ENCODE results near the gene NPAS2. TPM values are rescaled to one million over a fixed set of nuclear protein-coding genes. Genes with fewer than 3 reads are reported as not detected.

NPAS2 gene
- polyA plus RNA-seq, 2 donors: 62.7 to 70.0 TPM

DNA sequence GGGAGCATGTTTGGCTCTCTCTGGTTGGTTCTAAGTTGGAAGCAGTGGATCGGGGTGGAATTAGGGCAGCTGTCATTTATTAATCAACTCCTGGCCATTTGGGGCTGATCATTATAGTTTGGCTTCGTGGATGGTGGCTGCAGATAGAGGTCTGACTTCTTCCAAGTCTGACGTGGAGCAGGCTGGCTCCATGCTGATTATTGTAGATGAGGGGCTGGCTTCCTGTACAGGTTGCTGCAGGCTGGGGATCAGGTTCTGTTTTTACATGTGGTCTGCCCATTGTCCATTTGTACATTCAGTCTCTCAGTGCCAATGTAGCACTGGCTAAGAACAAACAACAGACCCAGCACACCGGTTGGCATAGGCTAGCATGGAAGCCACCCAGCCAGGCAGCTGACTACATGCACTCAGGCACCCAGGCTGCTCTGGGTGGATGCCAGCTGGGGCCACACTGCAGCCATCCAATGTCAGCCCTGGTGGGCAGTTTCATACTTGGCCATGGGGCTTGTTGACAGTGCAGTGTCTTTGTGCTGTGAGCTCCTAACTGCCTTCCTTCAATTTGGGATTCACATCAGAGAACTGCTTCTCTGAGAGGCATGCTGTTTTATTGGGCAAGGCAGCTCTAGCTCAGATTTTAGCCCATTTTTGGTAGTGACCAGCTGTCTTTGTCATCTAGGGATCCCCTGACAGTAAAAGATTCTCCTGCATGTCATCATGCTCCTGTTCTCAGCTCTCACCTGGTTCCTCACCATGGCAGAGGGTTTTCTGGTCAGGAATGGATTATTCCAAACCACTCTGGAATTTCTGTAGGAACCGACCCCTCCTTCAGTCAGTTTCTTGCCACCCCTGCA, 25.4 kb downstream of the NPAS2 start:
- no peaks in the 10 kb centered on the region for H3K4me1 ChIP-seq (ENCODE audit: control insufficient read depth in 2 of 2, insufficient read depth in 2 of 2, low read length in 1 of 2)
- H3K36me3 ChIP-seq (ENCODE audit: control insufficient read depth in 2 of 2, insufficient read depth in 2 of 2, low read length in 1 of 2): peaks cover 0 to 4% of the 10 kb centered on the region in 2 donors
- H3K9me3 ChIP-seq (ENCODE audit: control insufficient read depth in 2 of 2, insufficient read depth in 1 of 2, low read depth in 1 of 2, low read length in 1 of 2): no peaks in the 10 kb centered on the region
- no peaks in the 10 kb centered on the region for H3K27me3 ChIP-seq (ENCODE audit: control insufficient read depth in 1 of 2, insufficient read depth in 2 of 2, low read length in 2 of 2)
- H3K4me3 ChIP-seq (ENCODE audit: low read depth in 1 of 2, low read length in 2 of 2): no peak overlapping the region
- no peak overlapping the region for H3K27ac ChIP-seq (ENCODE audit: low read depth in 2 of 2, low read length in 1 of 2)
- 82 to 87% methylated on average over 5 of the region's 5 CpGs for WGBS, 2 donors

DNA sequence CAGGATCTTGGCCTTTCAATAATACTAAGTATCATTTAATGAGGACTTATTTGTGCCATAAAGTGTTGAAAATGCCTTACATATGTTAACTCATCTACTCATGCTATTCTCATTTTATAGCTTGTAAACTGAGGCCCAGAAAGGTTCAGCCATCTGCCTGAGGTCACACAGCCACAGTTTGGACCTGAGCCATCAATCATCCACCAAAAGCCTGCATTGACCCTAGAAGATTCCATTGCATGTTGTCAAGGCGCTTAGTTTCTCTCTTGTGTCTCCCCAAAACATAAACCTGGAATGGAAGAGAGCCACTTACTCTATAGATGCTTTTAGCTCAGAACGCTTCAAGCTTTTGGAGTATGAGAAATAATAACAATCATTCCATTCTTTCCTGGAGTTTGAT, 26.8 kb downstream of the NPAS2 start:
- peaks cover 0 to 2% of the 10 kb centered on the region in 2 donors for H3K36me3 ChIP-seq (ENCODE audit: control insufficient read depth in 2 of 2, insufficient read depth in 2 of 2, low read length in 1 of 2)
- no peaks in the 10 kb centered on the region for H3K27me3 ChIP-seq (ENCODE audit: control insufficient read depth in 1 of 2, insufficient read depth in 2 of 2, low read length in 2 of 2)
- H3K4me1 ChIP-seq (ENCODE audit: control insufficient read depth in 2 of 2, insufficient read depth in 2 of 2, low read length in 1 of 2): no peaks in the 10 kb centered on the region
- H3K27ac ChIP-seq (ENCODE audit: low read depth in 2 of 2, low read length in 1 of 2): no peak overlapping the region
- 88 to 96% methylated on average over 2 of the region's 2 CpGs for WGBS, 2 donors
- no peak overlapping the region for H3K4me3 ChIP-seq (ENCODE audit: low read depth in 1 of 2, low read length in 2 of 2)
- no peaks in the 10 kb centered on the region for H3K9me3 ChIP-seq (ENCODE audit: control insufficient read depth in 2 of 2, insufficient read depth in 1 of 2, low read depth in 1 of 2, low read length in 1 of 2)

DNA sequence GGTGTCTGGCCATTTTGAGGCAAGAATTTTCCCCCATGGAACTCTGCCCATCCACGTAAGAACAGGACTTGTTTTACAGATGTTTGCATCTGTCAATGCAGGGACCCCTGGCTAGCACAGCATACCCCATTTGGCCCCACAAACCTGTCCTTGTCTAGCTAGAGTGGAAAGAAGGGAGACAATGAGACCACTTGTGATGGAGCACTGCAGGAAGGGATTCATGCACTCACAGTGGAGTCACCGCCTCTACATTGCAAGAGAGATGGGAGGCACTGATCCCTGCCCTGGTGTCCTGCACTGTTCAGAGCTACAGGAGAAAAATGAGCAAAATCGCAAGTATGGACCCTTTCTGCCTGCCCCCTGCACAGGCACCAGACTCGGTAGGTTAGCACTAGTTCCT, 32.5 kb downstream of the NPAS2 start:
- H3K27me3 ChIP-seq (ENCODE audit: control insufficient read depth in 1 of 2, insufficient read depth in 2 of 2, low read length in 2 of 2): no peaks in the 10 kb centered on the region

GRCh38 chr2:100852999-100853908, 33.3 kb downstream of the NPAS2 start:
- peak overlapping the region in 1 of 2 donors; percentile 3 for H3K27ac ChIP-seq (ENCODE audit: low read depth in 2 of 2, low read length in 1 of 2)
- peaks cover 0 to 4% of the 10 kb centered on the region in 2 donors for H3K4me1 ChIP-seq (ENCODE audit: control insufficient read depth in 2 of 2, insufficient read depth in 2 of 2, low read length in 1 of 2)
- WGBS, 2 donors: 83% methylated on average over 14 of the region's 14 CpGs
- no peaks in the 10 kb centered on the region for H3K27me3 ChIP-seq (ENCODE audit: control insufficient read depth in 1 of 2, insufficient read depth in 2 of 2, low read length in 2 of 2)
- no peaks in the 10 kb centered on the region for H3K9me3 ChIP-seq (ENCODE audit: control insufficient read depth in 2 of 2, insufficient read depth in 1 of 2, low read depth in 1 of 2, low read length in 1 of 2)
- no peaks in the 10 kb centered on the region for H3K36me3 ChIP-seq (ENCODE audit: control insufficient read depth in 2 of 2, insufficient read depth in 2 of 2, low read length in 1 of 2)
- no peak overlapping the region for H3K4me3 ChIP-seq (ENCODE audit: low read depth in 1 of 2, low read length in 2 of 2)

More for the DNA sequence above, 32.5 kb downstream of the NPAS2 start:
- H3K4me3 ChIP-seq (ENCODE audit: low read depth in 1 of 2, low read length in 2 of 2): no peak overlapping the region
- no peak overlapping the region for H3K27ac ChIP-seq (ENCODE audit: low read depth in 2 of 2, low read length in 1 of 2)
- H3K9me3 ChIP-seq (ENCODE audit: control insufficient read depth in 2 of 2, insufficient read depth in 1 of 2, low read depth in 1 of 2, low read length in 1 of 2): no peaks in the 10 kb centered on the region
- 90 to 95% methylated on average over 4 of the region's 4 CpGs for WGBS, 2 donors
- H3K36me3 ChIP-seq (ENCODE audit: control insufficient read depth in 2 of 2, insufficient read depth in 2 of 2, low read length in 1 of 2): no peaks in the 10 kb centered on the region
- peaks cover 0 to 3% of the 10 kb centered on the region in 2 donors for H3K4me1 ChIP-seq (ENCODE audit: control insufficient read depth in 2 of 2, insufficient read depth in 2 of 2, low read length in 1 of 2)

DNA sequence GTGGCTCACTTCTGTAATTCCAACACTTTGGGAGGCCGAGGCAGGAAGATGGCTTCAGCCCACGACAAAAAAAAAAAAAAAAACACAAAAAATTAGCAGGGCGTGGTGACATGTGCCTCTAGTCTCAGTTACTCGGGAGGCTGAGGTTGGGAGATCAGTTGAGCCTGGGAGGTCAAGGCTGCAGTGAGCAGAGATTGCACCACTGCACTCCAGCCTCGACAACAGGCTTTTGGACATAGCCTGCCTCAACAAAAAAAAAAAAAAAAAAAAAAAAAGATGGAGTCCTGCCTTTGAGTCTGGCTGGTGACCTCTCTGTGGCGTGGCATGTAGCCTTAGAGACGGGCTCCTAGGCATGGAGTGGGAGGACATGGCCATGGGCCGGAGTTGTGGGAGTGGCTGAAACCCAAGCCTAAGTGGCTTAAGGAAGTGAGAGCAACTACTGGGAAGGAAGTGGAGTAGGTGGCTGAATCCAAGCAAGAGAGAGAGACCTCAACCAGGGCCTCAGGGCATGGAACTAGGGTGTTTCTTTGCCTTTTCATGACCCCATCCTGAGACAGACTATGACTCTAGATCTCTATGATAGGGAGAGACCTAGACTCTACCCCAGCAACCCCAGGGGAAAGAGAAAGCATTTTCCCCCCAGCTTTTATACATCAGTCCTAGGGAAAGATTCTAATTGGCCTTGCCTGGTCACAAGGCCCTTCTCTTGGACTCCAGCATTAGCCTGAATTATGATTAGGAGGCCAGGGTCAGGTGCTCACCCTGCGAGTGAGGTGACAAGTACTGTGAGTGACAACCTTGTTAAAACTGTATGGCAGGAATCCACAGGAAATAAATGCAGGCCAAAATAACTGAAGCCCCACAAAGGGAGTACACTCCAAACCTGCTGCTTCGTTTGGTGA, 34.2 kb downstream of the NPAS2 start:
- Histone ChIP-seq H3K4me3 (ENCODE audit: low read depth in 1 of 2, low read length in 2 of 2) (no peak overlapping the region), H3K27ac (ENCODE audit: low read depth in 2 of 2, low read length in 1 of 2) (peak overlapping the region in 1 of 2 donors; percentile 49), H3K9me3 (ENCODE audit: control insufficient read depth in 2 of 2, insufficient read depth in 1 of 2, low read depth in 1 of 2, low read length in 1 of 2) (no peaks in the 10 kb centered on the region), H3K4me1 (ENCODE audit: control insufficient read depth in 2 of 2, insufficient read depth in 2 of 2, low read length in 1 of 2) (peaks cover 0 to 4% of the 10 kb centered on the region in 2 donors), H3K36me3 (ENCODE audit: control insufficient read depth in 2 of 2, insufficient read depth in 2 of 2, low read length in 1 of 2) (no peaks in the 10 kb centered on the region), H3K27me3 (ENCODE audit: control insufficient read depth in 1 of 2, insufficient read depth in 2 of 2, low read length in 2 of 2) (no peaks in the 10 kb centered on the region)
- WGBS, 2 donors: 87 to 89% methylated on average over 10 of the region's 10 CpGs

DNA sequence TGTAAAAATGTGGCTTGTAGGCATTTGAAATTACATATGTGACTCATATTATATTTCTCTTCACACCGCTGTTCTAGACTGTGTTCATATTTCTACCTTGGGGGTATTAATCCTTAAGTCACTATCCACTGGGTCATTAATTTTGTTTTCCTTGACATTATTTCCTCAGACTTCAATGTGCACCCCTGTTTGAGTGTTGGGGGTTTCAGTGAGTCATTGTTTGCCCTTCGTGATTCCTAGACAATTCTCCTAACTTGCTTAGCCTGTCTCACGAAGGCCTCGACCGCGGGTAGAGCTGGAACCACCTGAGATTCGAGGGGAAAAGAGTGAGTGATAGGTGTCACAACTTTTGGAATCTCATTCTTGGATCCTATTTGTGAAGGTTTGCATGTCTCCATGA, 35.1 kb downstream of the NPAS2 start:
- H3K27me3 ChIP-seq (ENCODE audit: control insufficient read depth in 1 of 2, insufficient read depth in 2 of 2, low read length in 2 of 2): no peaks in the 10 kb centered on the region
- 87 to 89% methylated on average over 7 of the region's 7 CpGs for WGBS, 2 donors

GRCh38 chr2:100855606-100856005, 35.7 kb downstream of the NPAS2 start:
- no peaks in the 10 kb centered on the region for H3K9me3 ChIP-seq (ENCODE audit: control insufficient read depth in 2 of 2, insufficient read depth in 1 of 2, low read depth in 1 of 2, low read length in 1 of 2)
- no peaks in the 10 kb centered on the region for H3K36me3 ChIP-seq (ENCODE audit: control insufficient read depth in 2 of 2, insufficient read depth in 2 of 2, low read length in 1 of 2)
- no peak overlapping the region for H3K4me3 ChIP-seq (ENCODE audit: low read depth in 1 of 2, low read length in 2 of 2)
- WGBS, 2 donors: 86 to 95% methylated on average over 3 of the region's 3 CpGs
- H3K27ac ChIP-seq (ENCODE audit: low read depth in 2 of 2, low read length in 1 of 2): no peak overlapping the region
- no peaks in the 10 kb centered on the region for H3K27me3 ChIP-seq (ENCODE audit: control insufficient read depth in 1 of 2, insufficient read depth in 2 of 2, low read length in 2 of 2)
- peaks cover 0 to 4% of the 10 kb centered on the region in 2 donors for H3K4me1 ChIP-seq (ENCODE audit: control insufficient read depth in 2 of 2, insufficient read depth in 2 of 2, low read length in 1 of 2)

More for the DNA sequence above, 35.1 kb downstream of the NPAS2 start:
- H3K4me1 ChIP-seq (ENCODE audit: control insufficient read depth in 2 of 2, insufficient read depth in 2 of 2, low read length in 1 of 2): peaks cover 0 to 4% of the 10 kb centered on the region in 2 donors
- no peaks in the 10 kb centered on the region for H3K36me3 ChIP-seq (ENCODE audit: control insufficient read depth in 2 of 2, insufficient read depth in 2 of 2, low read length in 1 of 2)
- no peaks in the 10 kb centered on the region for H3K9me3 ChIP-seq (ENCODE audit: control insufficient read depth in 2 of 2, insufficient read depth in 1 of 2, low read depth in 1 of 2, low read length in 1 of 2)
- H3K4me3 ChIP-seq (ENCODE audit: low read depth in 1 of 2, low read length in 2 of 2): no peak overlapping the region
- no peak overlapping the region for H3K27ac ChIP-seq (ENCODE audit: low read depth in 2 of 2, low read length in 1 of 2)

DNA sequence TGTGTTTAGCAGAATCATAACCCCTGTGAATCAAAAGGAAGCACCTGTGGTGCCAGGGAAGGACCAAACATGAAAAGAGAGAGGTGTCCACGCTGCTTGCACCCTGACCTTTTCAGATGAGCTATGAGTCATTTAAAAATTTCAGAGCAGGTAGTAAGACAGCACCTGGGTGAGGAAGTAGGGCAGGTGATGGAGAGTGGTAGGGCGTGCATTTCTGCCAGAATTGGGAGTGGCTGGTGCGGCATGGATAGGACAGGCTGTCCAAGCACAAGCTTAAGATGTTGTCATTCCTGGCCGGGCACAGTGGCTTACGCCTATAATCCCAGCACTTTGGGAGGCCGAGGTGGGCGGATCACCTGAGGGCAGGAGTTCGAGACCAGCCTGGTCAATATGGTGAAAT, 36.8 kb downstream of the NPAS2 start:
- Histone ChIP-seq H3K4me1 (ENCODE audit: control insufficient read depth in 2 of 2, insufficient read depth in 2 of 2, low read length in 1 of 2) (peaks cover 0 to 4% of the 10 kb centered on the region in 2 donors), H3K27ac (ENCODE audit: low read depth in 2 of 2, low read length in 1 of 2) (no peak overlapping the region), H3K27me3 (ENCODE audit: control insufficient read depth in 1 of 2, insufficient read depth in 2 of 2, low read length in 2 of 2) (no peaks in the 10 kb centered on the region), H3K4me3 (ENCODE audit: low read depth in 1 of 2, low read length in 2 of 2) (no peak overlapping the region), H3K36me3 (ENCODE audit: control insufficient read depth in 2 of 2, insufficient read depth in 2 of 2, low read length in 1 of 2) (no peaks in the 10 kb centered on the region), H3K9me3 (ENCODE audit: control insufficient read depth in 2 of 2, insufficient read depth in 1 of 2, low read depth in 1 of 2, low read length in 1 of 2) (no peaks in the 10 kb centered on the region)
- WGBS, 2 donors: 60 to 77% methylated on average over 8 of the region's 8 CpGs

- 78 to 84% methylated on average over 6 of the region's 6 CpGs for WGBS, 2 donors
- Histone ChIP-seq H3K9me3 (ENCODE audit: control insufficient read depth in 2 of 2, insufficient read depth in 1 of 2, low read depth in 1 of 2, low read length in 1 of 2) (no peaks in the 10 kb centered on the region), H3K36me3 (ENCODE audit: control insufficient read depth in 2 of 2, insufficient read depth in 2 of 2, low read length in 1 of 2) (no peaks in the 10 kb centered on the region), H3K4me3 (ENCODE audit: low read depth in 1 of 2, low read length in 2 of 2) (no peak overlapping the region), H3K4me1 (ENCODE audit: control insufficient read depth in 2 of 2, insufficient read depth in 2 of 2, low read length in 1 of 2) (peaks cover 0 to 4% of the 10 kb centered on the region in 2 donors), H3K27ac (ENCODE audit: low read depth in 2 of 2, low read length in 1 of 2) (peak overlapping the region; percentile 3 to 70), H3K27me3 (ENCODE audit: control insufficient read depth in 1 of 2, insufficient read depth in 2 of 2, low read length in 2 of 2) (no peaks in the 10 kb centered on the region)
Measured at GRCh38 chr2:100857341-100857740, 37.4 kb downstream of the NPAS2 start.
